Stimulated activated naive B cell treated with anti-CD40 and anti-IgM and Interleukin-4, amounts not matched to agents 10 μg/mL and 1 μg/mL and 100 μg/mL, for 72 hours (primary cell): Measurements from ENCODE around the gene ATP6V1B1.

ENCODE experiments used
- ATAC-seq, 2 donors: fragments of 150-1000 bp; cut with Tn5 transposase; replicated peaks; 2 replicates each; pipeline ENCODE4 v1.10.0; 2021; ENCODE audit warnings: moderate library complexity in 1 of 2
- DNase-seq: peaks from one replicate; pipeline ENCODE4 v3.0.0; 2021
- H3K27ac Mint-ChIP-seq: one replicate; pipeline ENCODE4 v1.8.0; 2022; ENCODE audit warnings: mild to moderate bottlenecking, mixed read lengths
- H3K27me3 Mint-ChIP-seq, 2 donors: one replicate each; pipeline ENCODE4 v1.8.0; 2022; ENCODE audit warnings: mixed read lengths in 2 of 2
- H3K36me3 Mint-ChIP-seq, 2 donors: one replicate each; pipeline ENCODE4 v1.8.0; 2022; ENCODE audit warnings: mixed read lengths in 2 of 2, mild to moderate bottlenecking in 1 of 2
- H3K4me1 Mint-ChIP-seq, 2 donors: one replicate each; pipeline ENCODE4 v1.8.0; 2022; ENCODE audit warnings: mixed read lengths in 2 of 2, mild to moderate bottlenecking in 1 of 2
- H3K4me3 Mint-ChIP-seq, 2 donors: one replicate each; pipeline ENCODE4 v1.8.0; 2022; ENCODE audit warnings: mild to moderate bottlenecking in 2 of 2, mixed read lengths in 2 of 2, moderate library complexity in 1 of 2
- H3K9me3 Mint-ChIP-seq, 2 donors: one replicate each; pipeline ENCODE4 v1.8.0; 2022; ENCODE audit warnings: mixed read lengths in 2 of 2, mild to moderate bottlenecking in 1 of 2

The ATP6V1B1 gene

DNA sequence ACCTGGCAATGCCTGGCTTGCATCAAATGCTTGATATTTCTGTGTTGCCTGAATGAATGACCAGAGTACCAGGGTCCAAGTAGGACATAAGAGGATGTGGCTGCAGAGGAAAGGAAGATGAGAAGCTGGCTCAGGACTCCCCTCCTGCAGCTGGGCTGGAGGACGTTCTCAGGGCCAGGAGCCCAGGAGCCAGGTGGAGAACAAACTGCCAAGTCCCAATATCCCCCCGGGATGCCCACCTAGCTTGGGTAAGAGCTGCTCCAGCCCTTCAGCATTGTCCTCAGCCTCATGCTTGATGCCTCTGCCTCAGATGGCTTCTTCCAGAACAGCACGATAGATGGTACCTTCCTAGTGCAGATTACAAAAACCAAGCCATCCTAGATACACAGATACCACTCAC is 8.6 kb upstream of the ATP6V1B1 start:
- Mint-ChIP-seq H3K9me3 (no peaks in the 10 kb centered on the region), H3K4me1 (peaks cover 5 to 10% of the 10 kb centered on the region in 2 donors), H3K36me3 (no peaks in the 10 kb centered on the region), H3K27ac (no peak overlapping the region), H3K4me3 (no peak overlapping the region), H3K27me3 (peaks cover 21 to 38% of the 10 kb centered on the region in 2 donors)
- no peak for ATAC-seq
- DNase-seq: no peak

DNA sequence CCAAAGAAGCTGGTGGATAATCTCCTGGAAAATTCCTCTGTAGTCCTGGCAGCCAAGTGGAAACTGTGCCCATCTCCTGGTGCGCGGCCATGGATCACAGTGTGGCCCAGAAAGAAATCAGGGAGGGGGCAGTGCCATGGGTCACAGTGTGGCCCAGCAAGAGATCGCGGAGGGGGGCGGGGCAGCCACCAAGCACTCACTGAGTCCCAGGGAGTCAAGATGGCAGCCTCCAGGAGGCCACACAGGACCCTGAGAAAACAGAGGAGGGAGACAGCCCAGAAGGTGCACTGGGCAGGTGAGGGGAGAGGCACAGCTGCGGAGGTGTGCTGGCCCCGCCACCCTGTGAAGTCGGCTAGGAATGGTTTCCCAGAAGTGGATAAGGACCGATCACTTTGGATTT is 8.1 kb upstream of the ATP6V1B1 start:
- Mint-ChIP-seq H3K27ac (no peak overlapping the region), H3K4me1 (peaks cover 5 to 10% of the 10 kb centered on the region in 2 donors), H3K9me3 (no peaks in the 10 kb centered on the region), H3K36me3 (no peaks in the 10 kb centered on the region), H3K4me3 (no peak overlapping the region), H3K27me3 (peaks cover 20 to 35% of the 10 kb centered on the region in 2 donors)
- no peak for DNase-seq
- ATAC-seq: no peak

DNA sequence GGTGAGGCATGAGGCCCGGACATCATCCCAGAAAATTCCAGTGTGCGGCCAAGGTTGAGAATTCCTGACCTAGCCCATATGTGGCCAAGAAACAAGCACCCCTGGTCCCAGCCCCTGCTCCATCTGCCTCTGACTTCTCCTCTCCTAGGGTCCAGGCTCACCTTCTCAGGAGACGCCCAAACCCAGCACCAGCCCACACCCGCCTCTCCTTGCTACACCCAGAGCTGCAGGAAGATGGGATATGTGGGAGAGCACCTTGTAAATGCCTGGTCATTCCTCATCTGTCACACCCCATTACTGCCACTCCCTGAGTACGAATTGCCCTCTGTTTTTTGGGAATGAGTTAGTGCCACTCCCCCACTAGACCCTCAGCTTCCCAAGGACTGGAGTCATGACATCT is 7.3 kb upstream of the ATP6V1B1 start:
- Mint-ChIP-seq H3K27ac (no peak overlapping the region), H3K4me3 (no peak overlapping the region), H3K9me3 (no peaks in the 10 kb centered on the region), H3K27me3 (peaks cover 18 to 28% of the 10 kb centered on the region in 2 donors), H3K36me3 (no peaks in the 10 kb centered on the region), H3K4me1 (peaks cover 5 to 10% of the 10 kb centered on the region in 2 donors)
- DNase-seq: no peak
- ATAC-seq: no peak

DNA sequence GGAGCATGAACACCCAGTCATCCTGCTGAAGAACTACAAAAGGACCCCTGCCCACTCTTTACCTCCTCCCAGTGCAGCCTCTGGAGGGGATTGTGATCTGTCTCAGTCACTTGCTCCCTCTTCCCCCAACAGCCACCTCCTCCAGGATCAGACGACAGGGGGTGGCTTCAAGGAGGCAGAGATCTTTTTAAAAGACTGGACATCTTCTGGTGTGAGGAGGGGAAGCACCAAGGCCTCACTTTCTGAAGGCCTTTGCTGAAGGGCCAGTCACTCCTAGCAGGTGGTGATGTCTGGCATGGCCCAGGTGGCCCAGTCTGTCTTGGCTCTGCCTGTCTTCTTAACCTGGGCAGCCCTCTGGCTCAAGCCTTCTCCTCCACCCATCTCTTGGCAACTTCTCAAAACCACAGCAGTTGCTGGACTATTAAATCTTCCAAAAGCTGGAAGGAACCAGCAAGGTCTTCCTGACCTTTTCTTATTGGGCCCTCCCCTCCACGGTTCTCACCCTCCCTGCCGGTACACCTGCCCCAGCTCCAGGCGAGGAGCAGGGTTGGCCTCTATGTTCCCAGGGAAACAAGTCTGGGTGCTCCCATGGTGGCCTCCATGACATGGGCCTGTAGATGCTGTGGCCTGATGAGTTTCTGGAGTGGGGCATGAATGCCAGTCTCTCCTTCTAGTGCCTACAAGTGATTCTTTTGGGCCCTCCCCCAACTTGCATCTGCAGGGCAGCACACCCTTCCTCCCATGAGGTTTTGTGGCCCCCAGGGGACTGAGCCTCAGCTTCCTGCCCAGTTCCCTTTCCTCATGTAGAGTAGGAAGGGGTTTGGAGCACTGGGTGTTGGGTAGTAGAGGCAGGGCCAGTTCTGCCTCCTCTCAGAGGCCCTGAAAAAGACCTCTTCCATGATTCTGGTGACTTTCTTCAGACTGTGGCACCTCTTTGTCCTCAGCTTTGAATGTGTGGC is 5.0 kb upstream of the ATP6V1B1 start:
- H3K36me3 Mint-ChIP-seq: no peaks in the 10 kb centered on the region
- H3K9me3 Mint-ChIP-seq: no peaks in the 10 kb centered on the region
- H3K27ac Mint-ChIP-seq: no peak overlapping the region
- peaks cover 24 to 27% of the 10 kb centered on the region in 2 donors for H3K27me3 Mint-ChIP-seq
- ATAC-seq (no peak), DNase-seq (no peak)
- H3K4me3 Mint-ChIP-seq: no peak overlapping the region
- H3K4me1 Mint-ChIP-seq: peaks cover 8 to 10% of the 10 kb centered on the region in 2 donors

DNA sequence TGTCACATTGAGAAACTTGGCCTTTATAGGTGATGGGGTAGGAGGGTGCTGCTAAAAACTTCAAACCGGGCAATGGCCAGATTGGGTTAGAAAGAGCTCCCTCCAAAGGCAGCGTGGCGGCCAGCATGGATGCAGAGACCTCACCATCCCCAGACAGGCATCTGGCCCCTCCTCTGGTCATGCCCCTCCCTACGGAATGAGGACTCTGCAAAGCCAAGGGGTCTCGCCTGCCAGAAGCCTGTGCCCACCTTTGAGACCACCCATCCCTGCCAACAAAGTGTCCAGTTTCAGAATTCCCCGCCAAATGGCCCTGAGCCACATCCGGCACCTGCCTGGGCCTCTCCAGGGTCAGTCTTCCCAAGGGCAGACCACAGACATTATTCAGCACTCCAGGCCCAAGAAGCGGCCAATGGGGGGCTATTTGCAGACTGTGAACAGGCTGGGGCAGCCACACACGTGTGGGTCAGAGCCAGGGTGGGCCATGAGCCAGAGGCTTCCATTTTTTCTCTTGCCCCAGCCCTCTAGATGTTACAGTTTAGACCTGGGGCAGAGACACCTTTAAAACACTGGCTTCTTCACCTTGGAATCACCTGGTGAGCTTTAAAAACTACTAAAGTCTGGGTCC is 4.2 kb upstream of the ATP6V1B1 start:
- peaks cover 8 to 10% of the 10 kb centered on the region in 2 donors for H3K4me1 Mint-ChIP-seq
- no peak for DNase-seq
- H3K27ac Mint-ChIP-seq: no peak overlapping the region
- no peaks in the 10 kb centered on the region for H3K9me3 Mint-ChIP-seq
- no peaks in the 10 kb centered on the region for H3K36me3 Mint-ChIP-seq
- ATAC-seq: no peak
- peaks cover 24 to 27% of the 10 kb centered on the region in 2 donors for H3K27me3 Mint-ChIP-seq
- H3K4me3 Mint-ChIP-seq: no peak overlapping the region

DNA sequence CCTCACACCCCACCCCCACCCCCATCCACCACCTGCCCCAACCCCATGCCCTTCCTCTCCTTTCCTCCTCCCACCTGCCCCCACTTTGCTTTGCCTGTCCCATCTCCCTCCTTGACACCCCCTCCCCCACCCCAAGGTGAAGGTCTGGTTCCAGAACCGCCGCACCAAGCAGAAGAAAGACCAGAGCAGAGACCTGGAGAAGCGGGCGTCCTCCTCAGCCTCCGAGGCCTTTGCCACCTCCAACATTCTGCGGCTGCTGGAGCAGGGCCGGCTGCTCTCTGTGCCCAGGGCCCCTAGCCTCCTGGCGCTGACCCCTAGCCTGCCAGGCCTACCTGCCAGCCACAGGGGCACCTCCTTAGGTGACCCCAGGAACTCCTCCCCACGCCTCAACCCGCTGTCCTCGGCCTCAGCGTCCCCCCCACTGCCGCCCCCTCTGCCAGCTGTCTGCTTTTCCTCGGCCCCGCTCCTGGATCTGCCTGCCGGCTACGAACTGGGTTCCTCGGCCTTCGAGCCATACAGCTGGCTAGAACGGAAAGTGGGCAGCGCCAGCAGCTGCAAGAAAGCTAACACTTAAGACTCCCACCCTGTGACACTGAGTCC is 3.0 kb upstream of the ATP6V1B1 start:
- H3K4me3 Mint-ChIP-seq: no peak overlapping the region
- H3K4me1 Mint-ChIP-seq: peaks cover 8 to 10% of the 10 kb centered on the region in 2 donors
- no peak for DNase-seq
- H3K36me3 Mint-ChIP-seq: no peaks in the 10 kb centered on the region
- H3K27me3 Mint-ChIP-seq: peaks cover 19 to 24% of the 10 kb centered on the region in 2 donors
- H3K9me3 Mint-ChIP-seq: no peaks in the 10 kb centered on the region
- ATAC-seq: no peak
- H3K27ac Mint-ChIP-seq: no peak overlapping the region

DNA sequence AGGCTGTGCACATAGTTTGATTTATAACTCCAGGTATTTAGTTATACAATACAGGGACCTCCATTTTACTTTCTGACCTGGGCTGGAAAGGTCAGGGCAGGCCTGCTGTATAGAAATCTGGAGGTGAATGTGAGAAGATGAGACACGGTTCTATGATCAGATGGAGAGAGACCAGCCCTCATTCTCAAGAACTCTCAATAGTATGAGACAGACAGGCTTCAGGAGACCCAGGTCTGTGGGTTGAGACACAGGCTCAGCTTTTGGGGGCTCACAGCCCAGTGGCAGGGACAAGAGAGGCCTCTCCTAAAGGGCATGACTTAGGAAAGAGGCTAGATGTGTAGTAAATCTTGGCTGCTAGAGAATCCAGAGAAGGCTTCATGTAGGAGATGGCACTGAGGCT is 719 bp upstream of the ATP6V1B1 start:
- no peak overlapping the region for H3K4me3 Mint-ChIP-seq
- H3K36me3 Mint-ChIP-seq: no peaks in the 10 kb centered on the region
- H3K9me3 Mint-ChIP-seq: no peaks in the 10 kb centered on the region

DNA sequence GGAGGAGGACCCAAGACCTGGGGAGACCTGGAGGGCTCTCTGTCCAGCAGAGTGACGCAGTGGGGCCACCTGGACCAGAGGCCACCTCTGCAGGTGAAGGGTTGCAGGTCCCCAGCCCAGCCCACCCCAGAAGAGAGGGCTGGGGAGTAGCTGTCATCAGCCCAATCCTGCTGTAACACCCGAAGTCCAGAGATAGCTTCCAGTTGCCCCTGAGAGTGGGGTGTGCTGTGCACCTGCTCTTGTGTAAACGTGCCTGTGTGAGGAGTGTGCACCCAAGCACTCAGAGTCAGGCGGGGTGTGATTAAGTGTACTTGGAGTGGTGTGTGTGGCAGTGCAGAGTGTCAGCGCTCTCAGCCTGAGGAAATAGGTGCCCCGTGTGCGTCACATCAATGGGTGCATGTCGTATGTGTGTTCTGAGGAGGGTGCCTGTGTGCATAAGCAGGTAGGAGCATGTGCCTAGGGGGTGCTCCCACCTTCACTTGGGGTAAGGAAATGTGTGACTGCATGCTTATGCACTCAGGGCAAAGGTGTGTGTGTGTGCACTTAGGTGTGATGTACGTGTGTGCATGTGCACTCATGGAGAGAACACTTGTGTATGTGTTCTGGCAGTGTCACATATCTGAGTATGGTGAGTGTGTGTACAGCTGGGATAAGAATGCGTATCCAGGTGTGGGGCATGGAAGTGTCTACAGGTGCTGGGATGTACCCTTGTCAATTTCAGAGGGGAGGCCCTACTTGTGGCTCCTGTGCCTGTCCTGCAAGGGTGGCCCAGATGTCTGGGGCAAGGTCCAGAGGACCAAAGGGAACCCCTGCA is 672 bp downstream of the ATP6V1B1 start:
- Mint-ChIP-seq H3K36me3 (no peaks in the 10 kb centered on the region), H3K4me1 (peaks cover 1 to 3% of the 10 kb centered on the region in 2 donors), H3K4me3 (no peak overlapping the region), H3K27me3 (peaks cover 27 to 33% of the 10 kb centered on the region in 2 donors), H3K9me3 (no peaks in the 10 kb centered on the region), H3K27ac (no peak overlapping the region)
- DNase-seq: no peak
- no peak for ATAC-seq

More for the DNA sequence above, 719 bp upstream of the ATP6V1B1 start:
- DNase-seq (no peak), ATAC-seq (no peak)
- Mint-ChIP-seq H3K27ac (no peak overlapping the region), H3K4me1 (peaks cover 8 to 10% of the 10 kb centered on the region in 2 donors), H3K27me3 (peaks cover 18 to 27% of the 10 kb centered on the region in 2 donors)

DNA sequence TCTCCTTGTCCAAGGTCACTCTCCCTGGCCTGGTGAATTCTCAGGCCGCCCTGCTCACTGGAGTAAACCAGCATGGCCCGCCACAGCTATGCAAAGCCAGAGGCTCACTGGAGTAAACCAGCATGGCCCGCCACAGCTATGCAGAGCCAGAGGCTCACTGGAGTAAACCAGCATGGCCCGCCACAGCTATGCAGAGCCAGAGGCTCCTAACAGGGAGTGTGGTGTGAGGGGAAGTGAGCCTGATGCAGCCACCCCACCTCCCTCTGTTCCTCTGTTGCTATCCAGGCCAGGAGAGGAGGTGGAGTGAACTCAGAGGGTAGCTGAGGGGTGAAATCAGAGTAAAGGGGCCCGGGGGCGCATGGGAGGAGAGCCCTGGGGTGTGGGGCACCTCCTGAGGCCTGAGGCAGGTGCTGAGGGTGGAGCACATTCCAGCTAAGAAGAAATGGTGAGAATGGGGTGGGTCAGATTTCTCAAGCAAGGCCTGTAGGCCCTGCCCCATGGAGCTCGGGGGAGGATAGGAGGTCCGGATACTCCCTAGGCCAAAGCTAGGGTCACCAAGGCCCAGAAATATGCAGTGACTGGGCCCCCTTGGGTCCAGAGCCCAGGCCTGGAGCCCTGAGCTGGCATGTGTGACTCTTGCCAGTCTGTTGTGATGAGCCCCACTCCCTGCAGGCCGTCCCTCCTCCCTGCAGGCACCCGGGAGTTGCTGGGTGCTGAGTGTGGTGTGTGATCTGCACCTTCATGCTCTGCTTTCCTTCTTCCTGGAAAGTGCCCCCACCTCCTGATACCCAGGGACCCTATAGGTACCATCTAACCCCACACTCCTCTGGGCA is 1.5 kb downstream of the ATP6V1B1 start:
- DNase-seq: no peak
- H3K4me1 Mint-ChIP-seq: peaks cover 0 to 3% of the 10 kb centered on the region in 2 donors
- no peaks in the 10 kb centered on the region for H3K36me3 Mint-ChIP-seq

DNA sequence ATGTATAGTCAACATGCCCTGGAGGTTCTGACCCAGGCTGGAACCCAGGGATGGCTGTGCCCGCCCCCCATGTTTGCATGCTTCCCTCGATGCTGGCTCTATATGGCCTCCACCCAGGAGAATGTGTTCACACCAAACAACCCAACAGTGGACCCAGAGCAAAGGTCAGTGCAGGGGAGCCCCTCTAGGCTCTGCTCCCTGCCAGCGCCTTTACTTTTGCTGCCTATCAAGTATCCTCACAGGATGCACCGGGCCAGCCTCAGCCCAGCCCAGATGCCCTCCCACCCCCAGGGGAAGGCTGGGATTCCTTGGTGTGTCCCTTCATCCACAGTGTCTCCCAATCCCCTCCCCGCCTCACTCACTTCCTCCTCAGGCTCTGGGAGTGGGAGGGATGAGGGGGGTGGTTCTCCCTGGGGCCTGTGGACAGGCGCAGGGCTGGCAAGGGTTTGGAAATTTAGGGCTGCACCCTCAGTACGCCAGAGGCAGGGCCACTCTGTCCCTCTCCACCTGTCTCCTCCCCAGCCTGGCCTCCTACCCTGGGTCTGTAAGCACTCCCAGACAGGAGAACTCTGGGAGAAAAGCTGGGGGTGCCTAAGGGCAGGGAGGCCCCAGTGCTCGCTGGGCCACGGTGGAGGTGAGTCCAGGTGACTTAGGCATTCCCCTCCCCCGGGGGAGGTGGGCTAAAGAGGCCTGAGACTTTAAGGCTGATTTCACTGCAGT is 2.3 kb downstream of the ATP6V1B1 start:
- Mint-ChIP-seq H3K4me3 (no peak overlapping the region), H3K9me3 (no peaks in the 10 kb centered on the region), H3K36me3 (no peaks in the 10 kb centered on the region), H3K27ac (no peak overlapping the region), H3K27me3 (peaks cover 32 to 35% of the 10 kb centered on the region in 2 donors), H3K4me1 (peaks cover 0 to 3% of the 10 kb centered on the region in 2 donors)
- ATAC-seq (no peak), DNase-seq (no peak)

More for the DNA sequence above, 1.5 kb downstream of the ATP6V1B1 start:
- peaks cover 32 to 34% of the 10 kb centered on the region in 2 donors for H3K27me3 Mint-ChIP-seq
- H3K4me3 Mint-ChIP-seq: no peak overlapping the region
- H3K9me3 Mint-ChIP-seq: no peaks in the 10 kb centered on the region
- ATAC-seq: no peak
- no peak overlapping the region for H3K27ac Mint-ChIP-seq

DNA sequence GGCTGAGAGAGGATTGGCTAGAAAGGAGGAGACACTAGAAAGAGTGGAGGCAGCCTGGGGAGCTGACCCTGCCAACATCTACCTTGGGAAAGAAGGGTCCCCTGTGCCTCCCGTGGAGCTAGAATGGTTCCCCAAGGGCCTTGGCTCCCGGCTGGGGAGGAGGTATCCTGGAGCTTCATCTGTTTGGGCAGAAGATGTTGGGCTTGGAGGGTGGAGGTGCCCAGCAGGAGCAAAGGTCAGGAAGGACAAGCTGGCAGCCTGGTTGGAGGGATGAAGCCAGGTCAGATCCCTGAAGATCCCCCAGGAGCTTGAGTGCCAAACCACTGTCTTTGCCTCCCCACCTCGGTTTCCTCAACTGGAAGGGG is 2.9 kb downstream of the ATP6V1B1 start:
- Mint-ChIP-seq H3K27me3 (peaks cover 28 to 41% of the 10 kb centered on the region in 2 donors), H3K27ac (no peak overlapping the region), H3K36me3 (no peaks in the 10 kb centered on the region), H3K9me3 (no peaks in the 10 kb centered on the region), H3K4me1 (peaks cover 0 to 3% of the 10 kb centered on the region in 2 donors), H3K4me3 (no peak overlapping the region)
- DNase-seq: no peak
- no peak for ATAC-seq

DNA sequence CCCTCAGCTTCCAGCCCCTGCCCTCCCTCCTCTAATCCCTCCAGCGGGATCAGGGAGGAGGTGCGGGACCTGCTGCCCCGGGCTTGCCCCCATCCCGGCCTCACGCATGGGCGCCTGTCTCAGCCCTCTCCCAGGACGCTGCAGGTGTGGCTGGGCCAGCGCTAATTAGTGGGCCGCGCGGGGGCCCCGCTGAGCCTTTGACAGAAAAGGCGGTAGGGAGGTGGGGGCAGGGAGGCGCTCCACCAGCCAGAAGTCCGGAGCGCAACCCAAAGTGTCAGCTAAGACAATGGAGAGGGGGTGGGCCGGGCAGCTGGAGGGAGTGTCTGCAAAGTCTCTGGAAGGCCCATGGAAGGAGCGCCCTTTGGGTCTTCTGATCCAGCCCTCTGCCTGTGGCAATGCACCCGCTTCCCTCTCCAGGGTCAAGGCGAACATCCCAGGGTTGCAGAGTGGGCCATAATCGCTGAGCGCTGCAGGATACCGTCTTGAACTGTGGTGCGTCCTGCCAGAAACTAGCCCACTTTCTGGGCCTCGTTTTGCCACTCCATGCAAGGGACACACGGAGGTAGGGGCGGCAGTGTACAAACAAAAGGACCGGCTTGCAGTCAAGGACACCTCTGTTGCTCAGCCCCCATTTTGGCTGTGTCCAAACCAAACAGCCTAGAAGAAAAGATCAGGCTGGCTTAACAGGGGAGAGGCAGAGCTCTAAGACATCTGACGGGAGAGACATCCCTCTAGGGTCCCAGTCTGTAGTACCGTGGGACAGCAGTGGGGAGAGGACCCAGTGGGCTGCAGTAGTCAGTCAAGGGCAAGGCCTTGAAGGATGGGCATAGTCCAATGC is 3.5 kb downstream of the ATP6V1B1 start:
- no peak overlapping the region for H3K4me3 Mint-ChIP-seq
- DNase-seq (no peak), ATAC-seq (no peak)
- H3K9me3 Mint-ChIP-seq: no peaks in the 10 kb centered on the region
- H3K4me1 Mint-ChIP-seq: peaks cover 0 to 3% of the 10 kb centered on the region in 2 donors
- no peaks in the 10 kb centered on the region for H3K36me3 Mint-ChIP-seq
- H3K27ac Mint-ChIP-seq: no peak overlapping the region
- H3K27me3 Mint-ChIP-seq: peaks cover 34 to 47% of the 10 kb centered on the region in 2 donors
